Measurements from ENCODE around the gene PARD6G. TPM values are rescaled to one million over a fixed set of nuclear protein-coding genes. Genes with fewer than 3 reads are reported as not detected.
A peak's percentile ranks its signal among the peaks of the same experiment; 100 is the strongest.

Gene PARD6G
- total and polyA plus RNA-seq, 9 donors: 8.2 to 16.7 (median 12.5) TPM

DNA sequence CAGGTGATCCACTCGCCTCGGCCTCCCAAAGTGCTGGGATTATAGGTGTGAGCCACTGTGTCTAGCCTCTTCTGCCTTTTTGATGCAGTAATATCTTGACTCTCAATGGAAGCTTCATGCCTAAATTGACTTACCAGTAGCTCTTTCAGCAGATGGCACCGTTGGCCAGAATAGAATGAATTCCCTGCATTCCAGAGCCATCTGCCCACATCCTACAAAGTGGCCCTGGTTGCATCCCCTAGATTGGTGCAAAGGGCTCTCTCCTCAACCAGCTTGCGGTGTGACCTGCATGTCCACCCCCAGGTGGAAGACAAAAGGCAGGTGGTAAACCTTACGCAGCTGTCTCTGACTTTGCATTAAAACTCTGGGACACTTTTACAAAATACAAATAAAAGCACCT is 4.4 kb upstream of the PARD6G start:
- H3K27ac ChIP-seq: no peak overlapping the region
- no peaks in the 10 kb centered on the region for H3K4me1 ChIP-seq (ENCODE audit: insufficient read depth)
- no peaks in the 10 kb centered on the region for H3K27me3 ChIP-seq
- no peaks in the 10 kb centered on the region for H3K36me3 ChIP-seq
- WGBS, 3 donors: 76 to 85% (median 83%) methylated on average over 5 of the region's 5 CpGs
- intact Hi-C loops (cut with DNase I): no loop called here
- TF ChIP-seq, protein P1, sequence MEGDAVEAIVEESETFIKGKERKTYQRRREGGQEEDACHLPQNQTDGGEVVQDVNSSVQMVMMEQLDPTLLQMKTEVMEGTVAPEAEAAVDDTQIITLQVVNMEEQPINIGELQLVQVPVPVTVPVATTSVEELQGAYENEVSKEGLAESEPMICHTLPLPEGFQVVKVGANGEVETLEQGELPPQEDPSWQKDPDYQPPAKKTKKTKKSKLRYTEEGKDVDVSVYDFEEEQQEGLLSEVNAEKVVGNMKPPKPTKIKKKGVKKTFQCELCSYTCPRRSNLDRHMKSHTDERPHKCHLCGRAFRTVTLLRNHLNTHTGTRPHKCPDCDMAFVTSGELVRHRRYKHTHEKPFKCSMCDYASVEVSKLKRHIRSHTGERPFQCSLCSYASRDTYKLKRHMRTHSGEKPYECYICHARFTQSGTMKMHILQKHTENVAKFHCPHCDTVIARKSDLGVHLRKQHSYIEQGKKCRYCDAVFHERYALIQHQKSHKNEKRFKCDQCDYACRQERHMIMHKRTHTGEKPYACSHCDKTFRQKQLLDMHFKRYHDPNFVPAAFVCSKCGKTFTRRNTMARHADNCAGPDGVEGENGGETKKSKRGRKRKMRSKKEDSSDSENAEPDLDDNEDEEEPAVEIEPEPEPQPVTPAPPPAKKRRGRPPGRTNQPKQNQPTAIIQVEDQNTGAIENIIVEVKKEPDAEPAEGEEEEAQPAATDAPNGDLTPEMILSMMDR (IDR thresholded peaks at IDR 0.05): no peak
- H3K9me3 ChIP-seq: no peaks in the 10 kb centered on the region
- DNase-seq: peak in 1 of 5 donors; percentile 15
- no peak overlapping the region for H3K4me3 ChIP-seq

GRCh38 chr18:80250740-80251364 is 3.5 kb upstream of the PARD6G start:
- no peaks in the 10 kb centered on the region for H3K9me3 ChIP-seq
- no peaks in the 10 kb centered on the region for H3K36me3 ChIP-seq
- H3K4me3 ChIP-seq: no peak overlapping the region
- H3K4me1 ChIP-seq (ENCODE audit: insufficient read depth): no peaks in the 10 kb centered on the region
- WGBS, 3 donors: 69 to 76% (median 71%) methylated on average over 6 of the region's 6 CpGs
- H3K27ac ChIP-seq: no peak overlapping the region
- DNase-seq: no peak
- no peaks in the 10 kb centered on the region for H3K27me3 ChIP-seq
- intact Hi-C loops (cut with DNase I): no loop called here
- TF ChIP-seq, protein P1 (IDR thresholded peaks at IDR 0.05): no peak
- TF ChIP-seq EP300 (IDR thresholded peaks at IDR 0.05): no peak
- no peak for TF ChIP-seq POLR2A (IDR thresholded peaks at IDR 0.05)

- Histone ChIP-seq H3K27ac (no peak overlapping the region), H3K27me3 (no peaks in the 10 kb centered on the region), H3K4me3 (no peak overlapping the region), H3K36me3 (no peaks in the 10 kb centered on the region), H3K9me3 (no peaks in the 10 kb centered on the region), H3K4me1 (ENCODE audit: insufficient read depth) (peaks cover 2% of the 10 kb centered on the region)
- DNase-seq: peak in 1 of 5 donors; percentile 3
- TF ChIP-seq, protein P1 (IDR thresholded peaks at IDR 0.05): no peak
- no peak for TF ChIP-seq POLR2A (IDR thresholded peaks at IDR 0.05)
- no peak for TF ChIP-seq EP300 (IDR thresholded peaks at IDR 0.05)
- 74 to 85% (median 83%) methylated on average over 7 of the region's 7 CpGs for WGBS, 3 donors
- intact Hi-C loops (cut with DNase I): no loop called here
Observed at GRCh38 chr18:80249217-80250093, 2.1 kb upstream of the PARD6G start.

DNA sequence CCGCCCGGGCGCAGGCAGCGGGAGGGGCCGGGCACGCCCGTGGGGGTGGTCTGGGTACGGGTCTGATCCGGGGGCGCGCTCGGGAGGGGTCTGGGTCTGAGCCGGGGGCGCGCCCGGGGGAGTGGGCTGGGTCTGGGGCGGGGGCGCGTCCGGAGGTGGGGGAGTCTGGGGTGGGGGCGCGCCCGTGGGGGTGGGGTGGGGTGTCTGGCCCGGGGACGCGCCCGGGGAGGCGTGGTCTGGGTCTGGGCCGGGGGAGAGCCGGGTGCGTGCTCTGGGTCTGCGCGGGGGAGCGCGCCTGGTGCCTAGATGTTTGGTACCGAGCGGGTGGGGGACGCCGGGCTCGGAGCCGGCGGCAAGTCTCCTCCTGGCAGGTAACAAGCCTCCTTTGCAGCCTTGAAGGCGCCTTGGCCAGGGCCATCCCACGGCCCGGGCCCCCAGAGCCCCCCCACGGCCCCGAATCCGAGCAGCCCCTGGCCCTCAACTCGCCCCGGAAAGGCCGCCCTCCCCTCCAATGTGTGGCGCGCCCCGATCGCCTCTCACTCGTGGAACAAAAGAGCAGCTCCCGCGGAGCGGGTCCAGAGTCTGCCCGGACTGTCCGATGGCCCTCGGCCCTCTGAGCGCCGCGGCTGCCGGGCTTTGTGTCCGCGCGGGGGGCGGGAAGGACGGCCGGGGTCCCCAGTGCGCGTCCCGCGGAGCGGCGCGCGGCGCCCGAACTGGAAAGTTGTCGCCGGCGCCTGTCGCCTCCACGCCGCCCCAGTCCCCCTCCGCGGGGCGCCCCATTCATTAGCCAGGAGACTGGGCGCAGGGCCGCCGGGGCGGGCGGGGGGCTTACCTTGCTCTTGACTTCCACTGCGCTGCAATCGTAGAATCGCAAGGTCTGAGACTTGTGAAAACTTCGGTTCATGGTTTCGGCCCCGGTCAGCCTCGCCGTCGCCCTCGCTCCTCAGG is 595 bp downstream of the PARD6G start:
- no peaks in the 10 kb centered on the region for H3K36me3 ChIP-seq
- intact Hi-C loops (cut with DNase I): no loop called here
- peak overlapping the region; percentile 85 for H3K4me3 ChIP-seq
- TF ChIP-seq, protein P1 (IDR thresholded peaks at IDR 0.05): no peak
- TF ChIP-seq EP300 (IDR thresholded peaks at IDR 0.05) (no peak), POLR2A (IDR thresholded peaks at IDR 0.05) (no peak)
- 0 to 1% (median 1%) methylated on average over 47 to 105 of the region's 106 CpGs for WGBS, 3 donors
- H3K27ac ChIP-seq: peak overlapping the region; percentile 21 to 62
- peaks cover 2% of the 10 kb centered on the region for H3K4me1 ChIP-seq (ENCODE audit: insufficient read depth)
- no peaks in the 10 kb centered on the region for H3K9me3 ChIP-seq
- no peaks in the 10 kb centered on the region for H3K27me3 ChIP-seq
- peak; percentile 37 to 72 (median 68) for DNase-seq
